Right ventricle myocardium superior (tissue), 1 donor: Measurements from ENCODE around the gene PTPRS. TPM values are rescaled to one million over a fixed set of nuclear protein-coding genes. Genes with fewer than 3 reads are reported as not detected.
A peak's percentile ranks its signal among the peaks of the same experiment; 100 is the strongest.

ENCODE experiments used
- ATAC-seq: fragments of 200-7000 bp; cut with Tn5 transposase; one replicate; pipeline ENCODE4 v1.9.1; 2020; ENCODE audit warnings: mild to moderate bottlenecking; ENCODE audit not compliant: poor library complexity
- DNase-seq: peaks from one replicate; pipeline ENCODE4 v3.0.0-alpha.2; 2020
- intact Hi-C: fragments of 100-400 bp; cut with DNase I; formaldehyde crosslinking; loops from one replicate; pipeline ENCODE4 v1.11.2; 2022
- total RNA-seq: library from RNA; stranded (reverse); fragmentation: NEBNext Ultra II Directional; extraction: Animal tissue kit (Norgen Biotek cat#: 25700); gene quantifications from one replicate; pipeline ENCODE4 v1.2.1, GENCODE V29; 2021
- donor health status: DM: no; HTN: yes; CAD: no; lungs with severe emphysema.

PTPRS gene
- total RNA-seq, 1 donor from 2014 or later, result 51.5 TPM

- DNase-seq (no peak), ATAC-seq (no peak)
- intact Hi-C loops, result no loop called here
Measured at GRCh38 chr19:5317321-5317720, 23.3 kb downstream of the PTPRS start.

- intact Hi-C loops, result no loop called here
- DNase-seq, result no peak
Measured at GRCh38 chr19:5316138-5316537, 24.5 kb downstream of the PTPRS start.

GRCh38 chr19:5314907-5315298 is 25.7 kb downstream of the PTPRS start:
- intact Hi-C loops, result no loop called here
- DNase-seq (no peak), ATAC-seq (no peak)

More at GRCh38 chr19:5316138-5316537, 24.5 kb downstream of the PTPRS start:
- no peak for ATAC-seq

- ATAC-seq (no peak), DNase-seq (no peak)
- intact Hi-C loops, result no loop called here
Measured at GRCh38 chr19:5314012-5314906, 26.4 kb downstream of the PTPRS start.

GRCh38 chr19:5313307-5313706 is 27.3 kb downstream of the PTPRS start:
- DNase-seq (no peak), ATAC-seq (no peak)
- intact Hi-C loops, result no loop called here

- DNase-seq, result no peak
- intact Hi-C loops, result no loop called here
- no peak for ATAC-seq
Measured at GRCh38 chr19:5312058-5312457, 28.6 kb downstream of the PTPRS start.

- intact Hi-C loops, result no loop called here
- peak; percentile 22 for ATAC-seq
- no peak for DNase-seq
Measured at GRCh38 chr19:5309438-5310204, 31.0 kb downstream of the PTPRS start.

- peak; percentile 85 for ATAC-seq
- intact Hi-C loops, result no loop called here
- DNase-seq, result peak; percentile 74
Measured at GRCh38 chr19:5308451-5309437, 31.9 kb downstream of the PTPRS start.

- no peak for ATAC-seq
- DNase-seq, result no peak
- intact Hi-C loops, result no loop called here
Measured at GRCh38 chr19:5307655-5308054, 33.0 kb downstream of the PTPRS start.

- intact Hi-C loops, result no loop called here
- no peak for ATAC-seq
Measured at GRCh38 chr19:5305163-5305562, 35.4 kb downstream of the PTPRS start.

GRCh38 chr19:5304486-5304885 is 36.1 kb downstream of the PTPRS start:
- intact Hi-C loops, result no loop called here
- DNase-seq (no peak), ATAC-seq (no peak)

More at GRCh38 chr19:5305163-5305562, 35.4 kb downstream of the PTPRS start:
- no peak for DNase-seq

- ATAC-seq (no peak), DNase-seq (no peak)
- intact Hi-C loops, result no loop called here
Measured at GRCh38 chr19:5303208-5303607, 37.4 kb downstream of the PTPRS start.

- ATAC-seq (no peak), DNase-seq (no peak)
- intact Hi-C loops, result no loop called here
Measured at GRCh38 chr19:5302396-5302795, 38.2 kb downstream of the PTPRS start.

- DNase-seq, result no peak
- no peak for ATAC-seq
- intact Hi-C loops, result no loop called here
Measured at GRCh38 chr19:5299137-5299536, 41.5 kb downstream of the PTPRS start.

- ATAC-seq (no peak), DNase-seq (no peak)
- intact Hi-C loops, result no loop called here
Measured at GRCh38 chr19:5298471-5298901, 42.1 kb downstream of the PTPRS start.

- ATAC-seq (no peak), DNase-seq (no peak)
- intact Hi-C loops, result no loop called here
Measured at GRCh38 chr19:5297272-5297669, 43.3 kb downstream of the PTPRS start.

- intact Hi-C loops, result no loop called here
- ATAC-seq, result no peak
- no peak for DNase-seq
Measured at GRCh38 chr19:5296457-5297271, 43.9 kb downstream of the PTPRS start.

- no peak for ATAC-seq
- no peak for DNase-seq
- intact Hi-C loops, result no loop called here
Measured at GRCh38 chr19:5296021-5296420, 44.6 kb downstream of the PTPRS start.
